Tibial artery (tissue), 4 donors: ENCODE results near the gene SLC25A51.

Experiments
- DNase-seq, 2 donors: peaks; one replicate each; pipeline ENCODE4 v3.0.0-alpha.2; 2019
- H3K27ac ChIP-seq, 2 donors: fragments of 200-600 bp; sonication (generic) in 1 of 2; 1 replicate in 1 of 2; 2 replicates in 1 of 2; pipeline ENCODE4 v1.5.1; 2018 to 2019; ENCODE audit warnings: mild to moderate bottlenecking in 1 of 2
- H3K27me3 ChIP-seq, 2 donors: fragments of 200-600 bp; sonication (generic) in 1 of 2; one replicate each; pipeline versions ENCODE4 v1.5.1 to v1.6.0; 2016 to 2019
- H3K36me3 ChIP-seq, 3 donors: fragments of 200-600 bp; sonication (generic) in 2 of 3; one replicate each; pipeline ENCODE4 v1.5.1; 2016 to 2019; ENCODE audit warnings: mild to moderate bottlenecking in 2 of 3
- H3K4me1 ChIP-seq, 4 donors: fragments of 200-600 bp; sonication (generic) in 2 of 4; 1 replicate in 3 of 4; 2 replicates in 1 of 4; pipeline ENCODE4 v1.5.1; 2016 to 2019
- H3K4me3 ChIP-seq, 2 donors: fragments of 200-600 bp; sonication (generic) in 1 of 2; 1 replicate in 1 of 2; 2 replicates in 1 of 2; pipeline ENCODE4 v1.5.1; 2018 to 2019; ENCODE audit warnings: mild to moderate bottlenecking in 2 of 2
- H3K9me3 ChIP-seq, 3 donors: fragments of 200-600 bp; sonication (generic) in 1 of 3; one replicate each; pipeline ENCODE4 v1.5.1; 2016 to 2019
- intact Hi-C: fragments of 100-400 bp; cut with DNase I; formaldehyde crosslinking; loops from one replicate; pipeline ENCODE4 v1.15.0; 2023; ENCODE audit warnings: low total_unique reads
- TF ChIP-seq, protein P1 (sequence below), 2 experiments: fragments of 200-600 bp in 1 of 2; fragments of 450-650 bp in 1 of 2; IDR thresholded peaks; one replicate each; pipeline ENCODE4 v1.5.1; 2017 to 2019; ENCODE audit warnings: antibody characterized with exemption in 2 of 2, mild to moderate bottlenecking in 1 of 2, moderate library complexity in 1 of 2

SLC25A51 gene

DNA sequence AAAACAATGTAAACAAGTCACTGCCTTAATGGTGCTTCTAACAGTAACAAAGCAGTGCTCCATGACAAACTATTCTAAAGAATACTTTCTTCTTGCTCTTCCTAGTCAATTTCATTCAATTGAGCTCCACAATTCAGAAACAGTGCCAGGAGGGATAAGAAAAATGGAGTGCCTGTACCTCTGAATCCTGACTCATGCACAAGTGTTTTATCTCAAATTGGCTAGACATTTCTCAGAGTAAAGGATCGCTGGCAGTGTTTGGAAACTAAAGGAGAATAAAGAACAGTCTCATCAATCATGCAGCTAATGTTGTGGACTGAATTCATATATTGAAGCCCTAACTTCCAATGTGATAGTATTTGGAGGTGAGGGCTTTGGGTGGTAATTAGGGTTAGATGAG, 27.6 kb downstream of the SLC25A51 start:
- H3K9me3 ChIP-seq = no peaks in the 10 kb centered on the region
- no peak for DNase-seq
- peaks cover 4 to 28% (median 22%) of the 10 kb centered on the region in 3 donors for H3K36me3 ChIP-seq
- H3K4me3 ChIP-seq = no peak overlapping the region
- TF ChIP-seq, protein P1, sequence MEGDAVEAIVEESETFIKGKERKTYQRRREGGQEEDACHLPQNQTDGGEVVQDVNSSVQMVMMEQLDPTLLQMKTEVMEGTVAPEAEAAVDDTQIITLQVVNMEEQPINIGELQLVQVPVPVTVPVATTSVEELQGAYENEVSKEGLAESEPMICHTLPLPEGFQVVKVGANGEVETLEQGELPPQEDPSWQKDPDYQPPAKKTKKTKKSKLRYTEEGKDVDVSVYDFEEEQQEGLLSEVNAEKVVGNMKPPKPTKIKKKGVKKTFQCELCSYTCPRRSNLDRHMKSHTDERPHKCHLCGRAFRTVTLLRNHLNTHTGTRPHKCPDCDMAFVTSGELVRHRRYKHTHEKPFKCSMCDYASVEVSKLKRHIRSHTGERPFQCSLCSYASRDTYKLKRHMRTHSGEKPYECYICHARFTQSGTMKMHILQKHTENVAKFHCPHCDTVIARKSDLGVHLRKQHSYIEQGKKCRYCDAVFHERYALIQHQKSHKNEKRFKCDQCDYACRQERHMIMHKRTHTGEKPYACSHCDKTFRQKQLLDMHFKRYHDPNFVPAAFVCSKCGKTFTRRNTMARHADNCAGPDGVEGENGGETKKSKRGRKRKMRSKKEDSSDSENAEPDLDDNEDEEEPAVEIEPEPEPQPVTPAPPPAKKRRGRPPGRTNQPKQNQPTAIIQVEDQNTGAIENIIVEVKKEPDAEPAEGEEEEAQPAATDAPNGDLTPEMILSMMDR (IDR thresholded peaks at IDR 0.05) = no peak
- no peak overlapping the region for H3K27ac ChIP-seq
- H3K4me1 ChIP-seq = no peaks in the 10 kb centered on the region
- no peaks in the 10 kb centered on the region for H3K27me3 ChIP-seq
- intact Hi-C loops = no loop called here

DNA sequence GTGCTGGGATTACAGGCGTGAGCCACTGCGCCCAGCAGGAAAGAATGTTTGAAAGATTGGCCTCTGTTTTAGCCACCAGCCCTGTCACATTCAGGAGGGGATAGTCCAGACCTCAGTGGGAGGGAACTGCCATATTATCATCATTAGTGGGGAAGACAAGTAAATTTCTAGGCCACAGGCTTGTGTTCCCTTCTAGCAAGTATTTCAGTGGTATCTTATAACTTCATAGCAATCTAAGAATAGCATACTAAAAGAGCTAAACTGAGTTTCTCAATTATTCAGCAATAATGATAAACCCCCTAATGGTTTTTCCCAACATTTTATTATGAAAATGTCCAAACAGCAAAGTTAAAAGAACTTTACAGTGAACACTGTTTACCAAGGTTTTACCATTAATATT, 30.0 kb downstream of the SLC25A51 start:
- intact Hi-C loops = no loop called here
- no peak for DNase-seq
- TF ChIP-seq, protein P1 (IDR thresholded peaks at IDR 0.05) = no peak
- Histone ChIP-seq H3K27me3 (no peaks in the 10 kb centered on the region), H3K4me3 (no peak overlapping the region), H3K9me3 (no peaks in the 10 kb centered on the region), H3K27ac (no peak overlapping the region), H3K36me3 (peaks cover 4 to 16% (median 13%) of the 10 kb centered on the region in 3 donors), H3K4me1 (no peaks in the 10 kb centered on the region)

DNA sequence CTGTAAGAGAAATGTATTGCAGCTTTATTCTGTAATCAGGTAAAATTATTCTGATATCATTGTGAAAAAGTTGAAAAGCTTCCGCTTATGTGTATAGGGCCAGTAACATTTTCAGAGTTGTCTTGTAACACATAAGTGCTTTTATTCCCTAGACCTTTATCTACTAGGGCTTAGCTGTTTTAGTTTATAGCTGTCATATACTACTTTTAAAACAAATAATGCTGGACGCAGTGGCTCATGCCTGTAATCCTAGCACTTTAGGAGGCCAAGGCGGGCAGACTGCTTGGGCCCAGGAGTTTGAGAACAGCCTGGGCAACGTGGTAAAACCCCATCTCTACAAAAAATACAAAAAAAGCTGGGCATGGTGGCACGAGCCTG, 33.1 kb downstream of the SLC25A51 start:
- peaks cover 5 to 6% (median 5%) of the 10 kb centered on the region in 3 donors for H3K36me3 ChIP-seq
- intact Hi-C loops = no loop called here

DNA sequence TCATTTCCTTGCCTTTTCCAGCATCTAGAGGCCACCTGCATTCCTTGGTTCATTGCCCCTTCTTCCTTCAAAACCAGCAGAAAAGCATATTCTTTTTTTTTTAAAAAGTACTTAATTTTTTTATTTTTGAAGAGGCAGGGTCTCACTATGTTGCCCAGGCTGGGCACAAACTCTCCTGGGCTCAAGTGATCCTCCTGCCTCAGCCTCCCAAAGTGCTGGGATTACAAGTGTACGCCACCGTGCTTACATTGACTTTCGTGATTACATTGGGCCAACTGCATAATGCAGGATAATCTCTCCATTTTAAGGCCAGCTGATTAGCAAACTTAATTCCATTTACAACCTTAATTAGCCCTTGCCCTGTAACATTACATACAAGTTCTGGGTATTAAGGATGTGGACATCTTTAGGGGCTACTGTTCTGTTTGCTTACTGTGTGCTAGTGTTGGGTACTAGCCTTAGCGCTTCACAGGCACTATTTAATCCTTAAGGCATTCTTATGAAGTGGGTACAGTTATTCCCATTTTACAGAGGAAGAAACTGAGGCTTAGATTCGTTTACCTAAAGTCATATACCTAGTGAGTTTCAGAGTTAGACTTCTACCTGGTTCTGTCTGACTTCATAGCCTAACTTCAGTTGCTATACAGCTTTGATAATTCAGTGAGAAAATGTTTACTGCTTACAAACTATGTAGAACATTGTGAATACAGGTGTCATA, 33.7 kb downstream of the SLC25A51 start:
- Histone ChIP-seq H3K9me3 (no peaks in the 10 kb centered on the region), H3K27ac (no peak overlapping the region), H3K4me1 (no peaks in the 10 kb centered on the region), H3K27me3 (no peaks in the 10 kb centered on the region), H3K4me3 (no peak overlapping the region), H3K36me3 (peaks cover 5 to 6% (median 5%) of the 10 kb centered on the region in 3 donors)
- intact Hi-C loops = no loop called here
- TF ChIP-seq, protein P1 (IDR thresholded peaks at IDR 0.05) = no peak
- DNase-seq = no peak

More for the DNA sequence above, 33.1 kb downstream of the SLC25A51 start:
- no peaks in the 10 kb centered on the region for H3K27me3 ChIP-seq
- DNase-seq = no peak
- H3K9me3 ChIP-seq = no peaks in the 10 kb centered on the region
- H3K4me1 ChIP-seq = no peaks in the 10 kb centered on the region
- H3K4me3 ChIP-seq = no peak overlapping the region
- TF ChIP-seq, protein P1 (IDR thresholded peaks at IDR 0.05) = no peak
- H3K27ac ChIP-seq = no peak overlapping the region

DNA sequence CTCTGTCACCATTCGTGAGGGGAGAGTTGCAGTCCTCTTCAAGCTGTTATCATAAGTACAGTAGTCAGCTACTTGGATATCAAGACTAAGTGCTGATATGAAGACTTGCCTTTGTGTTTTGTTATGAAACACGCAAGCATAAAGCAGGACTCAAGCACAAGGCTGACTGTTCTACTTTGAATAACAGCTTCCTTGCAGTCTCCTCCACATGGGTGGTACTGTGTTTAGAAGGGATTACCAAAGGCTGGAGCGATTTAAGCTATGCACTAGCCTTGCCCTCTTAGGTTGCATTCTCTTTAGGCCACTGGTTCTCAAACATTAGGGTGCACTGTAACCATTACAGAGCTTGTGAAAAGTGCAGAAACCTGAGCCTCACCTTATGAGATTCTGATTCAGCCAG, 41.4 kb downstream of the SLC25A51 start:
- no peak overlapping the region for H3K27ac ChIP-seq
- no peak for DNase-seq
- no peaks in the 10 kb centered on the region for H3K27me3 ChIP-seq
- H3K9me3 ChIP-seq = no peaks in the 10 kb centered on the region
- H3K36me3 ChIP-seq = peaks cover 22 to 52% (median 42%) of the 10 kb centered on the region in 3 donors
- H3K4me1 ChIP-seq = no peaks in the 10 kb centered on the region
- TF ChIP-seq, protein P1 (IDR thresholded peaks at IDR 0.05) = no peak
- intact Hi-C loops = no loop called here
- no peak overlapping the region for H3K4me3 ChIP-seq
